Ishikawa (cell line): Measurements from ENCODE around the gene GRID1.

ENCODE experiments used
- CEBPB ChIP-seq: IDR thresholded peaks from 2 replicates; pipeline ENCODE4 v1.6.1; 2012
- CREB1 ChIP-seq: IDR thresholded peaks from 2 replicates; pipeline ENCODE4 v1.6.1; 2012; ENCODE audit warnings: low read depth
- EGR1 ChIP-seq: IDR thresholded peaks from 2 replicates; pipeline ENCODE4 v1.6.1; 2012
- EP300 ChIP-seq: IDR thresholded peaks from 2 replicates; pipeline ENCODE4 v1.6.1; 2012; ENCODE audit warnings: borderline replicate concordance
- FOXM1 ChIP-seq: IDR thresholded peaks from 2 replicates; pipeline ENCODE4 v1.6.1; 2012; ENCODE audit warnings: low read depth, borderline replicate concordance
- NFIC ChIP-seq: IDR thresholded peaks from 2 replicates; pipeline ENCODE4 v1.6.1; 2012
- RAD21 ChIP-seq: IDR thresholded peaks from 2 replicates; pipeline ENCODE4 v1.6.1; 2012; ENCODE audit warnings: low read depth
- TAF1 ChIP-seq: IDR thresholded peaks from 2 replicates; pipeline ENCODE4 v1.6.1; 2012; ENCODE audit warnings: low read depth, mild to moderate bottlenecking
- TCF12 ChIP-seq: IDR thresholded peaks from 2 replicates; pipeline ENCODE4 v1.6.1; 2012; ENCODE audit warnings: low read depth
- TEAD4 ChIP-seq: IDR thresholded peaks from 2 replicates; pipeline ENCODE4 v1.6.1; 2012
- YY1 ChIP-seq: IDR thresholded peaks from 2 replicates; pipeline ENCODE4 v1.6.1; 2012; ENCODE audit warnings: low read depth
- ZBTB7A ChIP-seq: IDR thresholded peaks from 2 replicates; pipeline ENCODE4 v1.6.1; 2012; ENCODE audit warnings: low read depth
- TF ChIP-seq, protein P1 (sequence below): IDR thresholded peaks from 2 replicates; pipeline ENCODE4 v1.6.1; 2012
- TF ChIP-seq, protein P2 (sequence below): IDR thresholded peaks from 2 replicates; pipeline ENCODE4 v1.6.1; 2012
- TF ChIP-seq, protein P3 (sequence below): IDR thresholded peaks from 2 replicates; pipeline ENCODE4 v1.6.1; 2012; ENCODE audit warnings: low read depth, mild to moderate bottlenecking

The GRID1 gene

DNA sequence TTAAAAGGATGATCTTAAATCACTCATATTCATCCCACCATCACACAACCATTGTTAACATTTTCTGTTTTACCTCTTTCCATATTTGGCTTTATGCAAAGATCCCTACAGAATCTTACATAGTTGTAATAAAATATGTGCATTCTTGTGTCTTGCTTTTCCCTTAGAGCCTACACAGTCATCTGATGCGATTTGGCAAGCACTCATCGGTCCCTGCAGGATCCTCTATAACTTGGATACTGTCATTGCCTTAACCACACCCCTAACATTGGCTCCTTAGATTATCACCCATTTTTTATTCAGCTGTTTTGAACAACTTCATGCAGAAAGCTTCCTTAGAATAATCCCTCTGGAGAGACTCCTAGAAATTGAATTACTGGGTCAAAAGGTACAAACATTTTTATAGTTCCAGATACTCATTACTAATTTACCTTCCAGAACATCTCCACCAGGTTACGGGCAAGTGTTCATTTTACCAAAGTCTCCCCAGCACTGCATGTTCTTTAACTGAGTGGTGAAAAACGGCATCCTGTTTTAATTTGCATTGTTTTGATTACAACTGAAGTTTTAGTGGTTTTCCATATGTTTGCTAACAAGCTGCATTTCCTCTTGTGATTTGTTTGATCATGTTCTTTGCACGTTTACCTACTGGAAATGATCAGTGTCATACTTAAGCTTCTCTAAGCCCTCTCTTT lies 268.3 kb downstream of the GRID1 start:
- TF ChIP-seq TEAD4 (no peak), EP300 (no peak), CEBPB (no peak), EGR1 (no peak), TAF1 (no peak), TCF12 (no peak)
- TF ChIP-seq, protein P1, sequence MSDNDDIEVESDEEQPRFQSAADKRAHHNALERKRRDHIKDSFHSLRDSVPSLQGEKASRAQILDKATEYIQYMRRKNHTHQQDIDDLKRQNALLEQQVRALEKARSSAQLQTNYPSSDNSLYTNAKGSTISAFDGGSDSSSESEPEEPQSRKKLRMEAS = no peak
- TF ChIP-seq, protein P2, sequence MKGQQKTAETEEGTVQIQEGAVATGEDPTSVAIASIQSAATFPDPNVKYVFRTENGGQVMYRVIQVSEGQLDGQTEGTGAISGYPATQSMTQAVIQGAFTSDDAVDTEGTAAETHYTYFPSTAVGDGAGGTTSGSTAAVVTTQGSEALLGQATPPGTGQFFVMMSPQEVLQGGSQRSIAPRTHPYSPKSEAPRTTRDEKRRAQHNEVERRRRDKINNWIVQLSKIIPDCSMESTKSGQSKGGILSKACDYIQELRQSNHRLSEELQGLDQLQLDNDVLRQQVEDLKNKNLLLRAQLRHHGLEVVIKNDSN = no peak

DNA sequence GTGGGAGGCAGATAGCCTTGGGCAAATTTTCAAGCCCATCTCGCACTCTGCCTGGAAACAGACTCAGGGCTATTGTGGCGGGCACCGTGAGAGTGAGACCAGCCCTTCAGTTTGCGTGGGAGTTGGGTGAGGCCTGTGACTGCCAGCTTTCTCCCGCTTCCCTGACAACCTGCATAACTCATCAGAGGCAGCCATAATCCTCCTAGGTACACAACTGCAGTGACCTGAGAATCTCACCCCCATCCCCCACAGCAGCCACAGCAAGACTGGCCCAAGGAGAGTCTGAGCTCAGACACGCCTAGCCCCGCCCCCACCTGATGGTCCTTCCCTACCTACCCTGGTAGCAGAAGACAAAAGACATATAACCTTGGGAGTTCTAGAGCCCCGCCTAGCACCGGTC lies 275.4 kb downstream of the GRID1 start:
- TF ChIP-seq, protein P2 = no peak
- no peak for TF ChIP-seq CEBPB
- TF ChIP-seq, protein P3, sequence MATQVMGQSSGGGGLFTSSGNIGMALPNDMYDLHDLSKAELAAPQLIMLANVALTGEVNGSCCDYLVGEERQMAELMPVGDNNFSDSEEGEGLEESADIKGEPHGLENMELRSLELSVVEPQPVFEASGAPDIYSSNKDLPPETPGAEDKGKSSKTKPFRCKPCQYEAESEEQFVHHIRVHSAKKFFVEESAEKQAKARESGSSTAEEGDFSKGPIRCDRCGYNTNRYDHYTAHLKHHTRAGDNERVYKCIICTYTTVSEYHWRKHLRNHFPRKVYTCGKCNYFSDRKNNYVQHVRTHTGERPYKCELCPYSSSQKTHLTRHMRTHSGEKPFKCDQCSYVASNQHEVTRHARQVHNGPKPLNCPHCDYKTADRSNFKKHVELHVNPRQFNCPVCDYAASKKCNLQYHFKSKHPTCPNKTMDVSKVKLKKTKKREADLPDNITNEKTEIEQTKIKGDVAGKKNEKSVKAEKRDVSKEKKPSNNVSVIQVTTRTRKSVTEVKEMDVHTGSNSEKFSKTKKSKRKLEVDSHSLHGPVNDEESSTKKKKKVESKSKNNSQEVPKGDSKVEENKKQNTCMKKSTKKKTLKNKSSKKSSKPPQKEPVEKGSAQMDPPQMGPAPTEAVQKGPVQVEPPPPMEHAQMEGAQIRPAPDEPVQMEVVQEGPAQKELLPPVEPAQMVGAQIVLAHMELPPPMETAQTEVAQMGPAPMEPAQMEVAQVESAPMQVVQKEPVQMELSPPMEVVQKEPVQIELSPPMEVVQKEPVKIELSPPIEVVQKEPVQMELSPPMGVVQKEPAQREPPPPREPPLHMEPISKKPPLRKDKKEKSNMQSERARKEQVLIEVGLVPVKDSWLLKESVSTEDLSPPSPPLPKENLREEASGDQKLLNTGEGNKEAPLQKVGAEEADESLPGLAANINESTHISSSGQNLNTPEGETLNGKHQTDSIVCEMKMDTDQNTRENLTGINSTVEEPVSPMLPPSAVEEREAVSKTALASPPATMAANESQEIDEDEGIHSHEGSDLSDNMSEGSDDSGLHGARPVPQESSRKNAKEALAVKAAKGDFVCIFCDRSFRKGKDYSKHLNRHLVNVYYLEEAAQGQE = no peak
- no peak for TF ChIP-seq RAD21
- TF ChIP-seq, protein P1 = no peak
- no peak for TF ChIP-seq ZBTB7A
- TF ChIP-seq EGR1 = no peak
- TF ChIP-seq NFIC = no peak
- TF ChIP-seq EP300 = no peak
- no peak for TF ChIP-seq TAF1
- no peak for TF ChIP-seq TCF12
- TF ChIP-seq FOXM1 = no peak
- TF ChIP-seq CREB1 = no peak
- no peak for TF ChIP-seq TEAD4
- no peak for TF ChIP-seq YY1

DNA sequence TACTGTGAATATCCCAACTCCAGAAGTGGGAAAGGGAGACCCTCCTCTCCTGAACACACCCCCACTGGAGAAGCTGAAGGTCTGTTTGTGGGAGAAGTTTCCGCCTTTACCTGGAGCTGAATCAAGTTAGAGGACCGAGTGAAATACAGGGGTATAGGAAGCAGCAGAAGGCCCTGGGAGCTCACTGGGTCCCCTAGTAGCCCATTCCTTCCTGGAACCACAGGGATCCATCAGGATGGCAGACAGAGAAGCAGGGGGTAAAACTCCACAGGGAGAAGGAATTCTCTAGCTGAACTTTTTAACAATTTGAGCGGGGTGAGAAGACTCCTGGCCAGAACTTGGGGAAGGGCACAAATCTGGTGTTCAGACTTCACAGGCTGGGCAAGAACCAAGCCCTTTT lies 275.8 kb downstream of the GRID1 start:
- TF ChIP-seq TCF12 = no peak
- TF ChIP-seq, protein P1 = no peak
- TF ChIP-seq ZBTB7A = no peak
- TF ChIP-seq TAF1 = no peak
- TF ChIP-seq CREB1 = no peak
- no peak for TF ChIP-seq TEAD4
- TF ChIP-seq RAD21 = no peak
- no peak for TF ChIP-seq CEBPB
- TF ChIP-seq EP300 = no peak
- TF ChIP-seq, protein P2 = no peak
- TF ChIP-seq YY1 = no peak
- TF ChIP-seq EGR1 = no peak
- TF ChIP-seq, protein P3 = no peak
- TF ChIP-seq FOXM1 = no peak

DNA sequence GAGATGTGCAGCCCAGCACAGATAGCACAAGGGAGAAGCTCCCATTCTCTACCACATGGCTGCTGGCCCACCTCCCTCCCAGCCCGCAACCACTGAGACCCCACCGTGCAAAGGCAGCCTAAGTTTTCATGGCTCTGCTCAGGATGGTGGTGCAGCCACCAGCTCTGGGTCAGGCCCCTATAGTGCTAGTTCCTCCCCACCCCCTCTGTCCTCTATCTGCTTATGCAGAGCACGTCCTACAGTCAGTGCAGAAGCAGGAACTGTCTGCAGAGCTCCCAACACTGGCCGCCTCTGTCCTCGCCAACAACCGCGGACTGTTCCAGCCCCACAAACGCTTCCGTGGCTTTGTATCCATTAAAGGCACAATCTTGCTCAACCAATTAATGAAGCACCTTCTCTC lies 278.9 kb downstream of the GRID1 start:
- TF ChIP-seq FOXM1 (no peak), ZBTB7A (no peak), TAF1 (no peak), EP300 (no peak), RAD21 (no peak), YY1 (no peak), TEAD4 (no peak), TCF12 (no peak), EGR1 (no peak), NFIC (no peak), CEBPB (no peak), CREB1 (no peak)
- TF ChIP-seq, protein P2 = no peak
- TF ChIP-seq, protein P1 = no peak
- TF ChIP-seq, protein P3 = no peak
